Right kidney (tissue), 1 donor: ENCODE results near the gene ACOT8.
A peak's percentile ranks its signal among the peaks of the same experiment; 100 is the strongest.
"Not testable (repeated sequence)": the region's sequence is repeated elsewhere in the genome, so short reads cannot be mapped to it uniquely, and the experiment has no call there.

ENCODE experiments used
- DNase-seq: peaks from one replicate; pipeline ENCODE4 v3.0.0-alpha.2; 2016

Gene ACOT8

DNA sequence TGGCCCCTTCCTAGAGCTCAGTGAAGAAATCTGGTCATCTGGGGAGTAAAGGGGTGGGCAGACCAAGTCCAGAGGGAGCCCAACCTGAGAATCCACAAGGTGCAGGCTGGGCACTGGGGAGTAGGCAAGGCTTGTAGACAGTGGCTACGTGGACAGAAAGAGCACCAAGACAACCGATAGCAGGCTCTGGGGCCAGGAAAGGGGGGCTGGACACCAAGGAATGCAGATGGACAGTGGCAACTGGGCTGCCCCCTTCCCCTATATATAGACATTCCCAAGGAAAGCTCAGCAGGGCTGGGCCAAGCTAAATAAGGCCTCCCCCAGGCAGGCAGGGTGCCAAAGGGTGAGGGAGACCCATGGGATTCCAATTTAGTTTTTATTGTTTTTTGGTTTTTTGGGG, 28.6 kb downstream of the ACOT8 start:
- DNase-seq, result no peak

DNA sequence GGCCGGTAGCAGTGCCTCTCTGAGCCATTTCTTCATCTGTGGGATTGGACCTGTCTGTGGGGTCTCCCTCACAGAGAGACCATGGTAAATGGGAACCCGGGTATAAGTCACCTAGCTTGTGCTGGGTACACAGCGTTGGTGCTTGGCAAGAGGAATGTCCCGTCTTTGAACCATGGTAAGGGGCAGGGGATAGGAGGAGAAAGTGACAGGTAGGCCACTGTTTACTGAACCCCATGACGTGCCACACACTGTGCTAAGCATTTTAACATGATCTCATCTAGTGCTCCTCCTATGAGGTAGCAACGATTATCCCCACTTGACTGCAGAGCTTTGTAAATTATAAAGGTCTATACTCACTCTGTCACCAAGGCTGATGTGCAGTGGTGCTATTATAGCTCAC, 29.5 kb downstream of the ACOT8 start:
- no peak for DNase-seq

DNA sequence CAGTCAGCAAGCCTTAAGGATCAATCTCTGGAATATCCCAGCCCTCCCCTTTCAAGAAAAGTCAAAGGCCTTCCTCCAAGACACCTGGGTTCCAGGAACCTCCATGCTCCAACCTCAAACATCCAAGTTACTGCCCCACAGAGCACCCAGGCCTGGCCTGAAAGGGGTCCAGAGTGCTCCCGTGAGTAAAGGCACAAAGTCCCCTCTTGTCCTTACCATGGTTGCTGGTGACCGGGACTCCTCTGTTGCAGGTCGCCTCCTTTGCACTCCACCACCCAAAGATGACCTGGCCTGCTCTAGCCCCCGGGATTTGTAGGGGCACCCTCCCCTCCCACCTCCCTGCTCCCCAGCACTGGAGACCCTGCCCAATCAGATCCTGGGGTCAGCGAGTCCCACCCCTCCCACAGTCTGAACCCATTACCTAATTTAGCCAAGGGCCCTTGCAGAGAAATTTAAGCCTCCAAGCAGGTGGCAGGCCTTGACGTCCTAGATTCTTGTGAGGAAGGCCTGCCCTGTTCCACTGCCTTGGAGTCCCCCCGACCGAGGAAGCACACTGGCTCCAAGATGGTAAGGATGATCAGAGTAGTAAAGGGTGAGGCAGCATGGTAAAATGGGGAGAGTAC, 30.1 kb downstream of the ACOT8 start, which contains the start of gene TNNC2:
TSS of gene TNNC2 (minus strand) at position 283 of the 623 bp plus-strand sequence. CDS start at position 219, 64 bp downstream.
- DNase-seq, result no peak

- DNase-seq, result no peak
Observed at GRCh38 chr20:45826381-45827019, 30.7 kb downstream of the ACOT8 start.

DNA sequence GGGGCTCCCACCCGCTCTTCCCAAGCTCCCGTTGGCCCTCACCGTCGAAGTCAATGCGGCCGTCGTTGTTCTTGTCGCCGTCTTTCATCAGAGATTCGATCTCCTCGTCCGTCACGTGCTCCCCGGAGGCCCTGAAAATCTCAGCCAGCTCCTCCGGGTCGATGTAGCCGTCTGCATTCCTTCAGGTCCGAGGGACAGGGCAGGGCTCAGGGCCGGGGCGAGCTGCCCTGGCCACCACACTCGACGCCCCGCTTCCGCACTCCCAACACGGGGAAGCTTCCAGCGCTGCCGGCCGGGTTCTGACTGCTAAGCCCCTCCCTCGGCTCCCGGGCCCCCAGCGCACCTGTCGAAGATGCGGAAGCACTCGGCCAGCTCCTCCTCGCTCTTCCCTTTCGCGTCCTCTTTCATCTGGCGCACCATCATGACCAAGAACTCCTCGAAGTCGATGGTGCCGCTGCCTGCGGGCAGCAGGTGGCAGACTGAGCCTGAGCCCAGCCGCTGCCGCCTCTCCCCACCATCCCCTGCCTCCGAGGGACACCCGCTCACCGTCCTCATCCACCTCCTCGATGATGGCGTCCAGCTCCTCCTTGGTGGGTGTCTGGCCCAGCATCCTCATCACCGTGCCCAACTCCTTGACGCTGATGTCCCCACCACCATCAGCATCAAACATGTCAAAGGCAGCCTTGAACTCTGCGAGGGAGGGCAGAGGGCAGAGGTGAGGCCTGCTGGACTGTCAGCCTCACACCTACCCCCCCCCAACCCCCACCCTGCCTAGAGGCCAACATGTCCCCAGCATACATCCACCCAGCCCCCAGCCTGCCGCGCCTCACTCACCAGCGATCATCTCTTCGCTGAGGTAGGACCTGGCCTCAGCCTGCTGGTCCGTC, 33.0 kb downstream of the ACOT8 start:
- peak; percentile 57 for DNase-seq

DNA sequence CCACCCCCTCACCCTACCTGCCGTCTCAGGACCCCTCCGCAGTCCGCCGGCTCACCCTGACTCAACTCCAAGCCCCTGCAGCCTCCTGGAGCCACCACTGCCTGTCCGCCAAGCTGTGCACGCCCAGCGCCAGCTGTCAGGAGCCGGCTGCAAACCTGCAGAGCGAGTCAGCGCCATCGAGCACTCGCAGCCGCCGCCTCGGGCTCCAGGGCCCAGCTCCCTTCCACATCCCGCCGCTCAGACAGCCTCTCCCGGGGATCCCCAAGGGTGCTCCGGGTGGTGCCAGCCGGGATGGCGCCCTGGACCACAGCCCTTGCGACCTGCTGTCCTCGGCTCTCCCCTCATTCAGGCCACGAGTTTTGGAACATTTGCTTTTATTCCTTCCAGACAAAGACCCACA, 34.3 kb downstream of the ACOT8 start:
- peak; percentile 60 for DNase-seq

- DNase-seq, result no peak
Observed at GRCh38 chr20:45821947-45822346, 35.2 kb downstream of the ACOT8 start.

DNA sequence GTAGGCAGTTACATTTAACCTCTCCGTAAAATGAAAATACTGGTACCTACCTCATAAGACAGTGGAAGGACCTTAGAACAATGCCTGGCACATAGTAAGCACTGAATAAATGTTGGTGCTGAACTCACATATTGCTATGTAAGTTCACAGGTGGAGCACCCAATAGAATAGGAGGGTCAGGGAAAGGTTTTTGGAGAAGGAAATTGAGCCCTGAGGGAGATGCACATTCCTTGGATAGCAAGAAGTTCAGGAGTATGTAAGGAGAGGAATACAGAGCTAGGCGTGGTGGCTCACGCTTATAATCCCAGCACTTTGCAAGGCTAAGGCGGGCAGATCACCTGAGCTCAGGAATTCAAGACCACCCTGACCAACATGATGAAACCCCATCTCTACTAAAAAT, 37.7 kb downstream of the ACOT8 start:
- no peak for DNase-seq

DNA sequence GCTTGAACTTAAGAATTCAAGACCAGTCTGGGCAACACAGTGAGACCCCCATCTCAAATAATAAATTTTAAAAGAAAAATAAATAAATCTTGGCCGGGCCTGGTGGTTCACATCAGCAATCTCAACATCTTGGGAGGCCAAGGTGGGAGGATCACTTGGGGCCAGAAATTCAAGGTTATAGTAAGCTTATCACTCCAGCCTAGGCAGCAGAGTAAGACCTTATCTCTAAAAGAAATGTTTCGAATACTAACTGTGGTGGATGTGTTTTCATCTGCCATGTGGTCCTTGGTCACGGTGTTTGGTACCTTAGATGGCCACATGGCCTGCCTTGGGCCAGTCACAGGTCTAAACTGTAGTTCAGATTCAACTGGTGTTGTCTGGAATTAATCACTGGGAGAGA, 39.0 kb downstream of the ACOT8 start:
- no peak for DNase-seq

DNA sequence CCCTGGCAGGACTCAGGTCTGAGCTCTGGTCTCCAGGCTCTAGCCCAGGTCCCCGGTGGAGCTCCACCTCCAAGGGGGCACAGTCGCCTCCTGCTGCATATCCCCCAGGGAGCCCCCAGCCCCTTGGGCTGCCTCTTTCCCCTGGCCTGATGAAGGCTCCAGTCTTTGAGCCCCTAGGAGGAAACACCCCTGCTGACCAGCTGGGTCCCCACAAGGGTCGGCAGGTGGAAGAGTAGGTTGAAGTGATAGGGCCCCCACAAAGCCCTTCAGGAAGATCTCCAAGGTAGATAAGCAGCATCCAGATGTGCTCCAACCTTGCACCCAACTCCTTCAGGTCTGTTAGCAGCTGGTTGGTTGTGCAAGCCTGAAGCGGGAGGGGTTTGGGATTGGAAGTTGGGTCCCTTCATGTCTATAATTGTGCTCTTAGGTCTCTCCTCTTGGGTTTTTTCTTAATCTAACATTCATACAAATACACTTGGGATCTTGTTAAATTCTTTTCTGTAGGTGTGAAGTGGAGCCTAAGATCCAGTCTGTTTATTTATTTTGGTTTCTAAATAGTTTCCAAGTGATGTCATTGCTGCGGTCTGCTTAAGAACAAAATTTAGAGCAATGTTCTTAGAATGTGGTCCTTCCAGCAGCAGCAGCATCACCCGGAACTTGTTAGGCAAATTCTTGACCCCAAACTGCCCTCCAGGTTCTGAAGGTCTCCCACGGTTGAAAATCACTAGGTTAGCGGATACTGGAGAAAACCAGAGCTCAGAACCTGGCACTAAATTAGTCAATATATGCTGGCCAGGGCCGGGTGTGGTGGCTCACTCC, 39.6 kb downstream of the ACOT8 start:
- no peak for DNase-seq

DNA sequence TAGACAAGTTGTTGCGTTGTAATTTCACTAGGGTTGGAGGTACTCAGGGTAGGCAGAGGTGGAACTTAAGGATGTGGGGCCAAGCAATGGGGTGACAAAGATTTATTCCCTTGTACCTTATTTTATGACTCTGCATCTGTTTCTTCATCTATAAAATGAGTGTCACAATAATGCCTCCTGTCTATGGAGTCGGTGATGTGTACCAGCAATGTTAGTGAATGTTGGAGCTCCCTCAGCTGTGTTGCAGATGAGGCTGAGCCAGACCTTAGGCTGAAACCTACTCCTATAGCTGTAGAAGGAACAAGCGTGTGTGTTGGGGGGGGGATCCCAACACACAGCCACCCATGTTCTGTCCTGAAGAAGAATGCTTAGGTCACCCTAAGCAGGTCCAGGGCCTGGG, 40.2 kb downstream of the ACOT8 start:
- DNase-seq, result no peak

DNA sequence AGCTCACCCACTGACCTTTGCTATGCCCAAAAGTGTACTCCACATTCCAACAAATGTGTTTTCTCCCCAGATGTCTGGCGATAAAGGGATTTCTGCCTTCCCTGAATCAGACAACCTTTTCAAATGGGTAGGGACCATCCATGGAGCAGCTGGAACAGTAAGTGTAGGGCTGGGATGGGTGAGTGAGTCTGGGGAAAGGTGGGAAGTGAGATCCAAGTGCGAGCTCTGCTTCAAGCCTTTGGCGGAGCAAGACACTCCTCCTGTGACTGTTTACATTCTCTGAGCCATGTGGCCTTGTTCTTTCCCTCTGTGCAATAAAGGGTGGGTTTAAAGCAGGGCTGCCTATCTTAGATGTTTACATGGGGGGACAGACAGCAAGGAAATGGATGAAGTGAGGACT, 42.9 kb downstream of the ACOT8 start:
- DNase-seq, result no peak

- DNase-seq, result no peak
Observed at GRCh38 chr20:45813489-45813888, 43.7 kb downstream of the ACOT8 start.

DNA sequence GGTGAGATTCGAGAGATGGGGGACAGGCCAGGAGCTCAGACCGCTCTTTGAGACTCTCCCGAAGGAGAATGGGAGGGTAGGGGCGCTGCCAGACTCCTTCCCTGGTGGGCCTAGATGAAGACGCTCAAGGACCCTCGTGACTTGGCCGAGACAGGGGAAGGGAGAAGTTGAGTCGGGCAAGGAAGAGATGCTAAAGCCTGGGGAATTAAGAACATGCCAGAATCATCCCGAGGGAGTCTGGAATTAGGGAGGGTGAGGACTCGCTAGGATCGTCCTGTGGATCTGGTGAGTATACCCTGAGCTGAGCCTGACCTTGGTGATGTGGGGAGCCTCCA, 44.2 kb downstream of the ACOT8 start:
- no peak for DNase-seq

DNA sequence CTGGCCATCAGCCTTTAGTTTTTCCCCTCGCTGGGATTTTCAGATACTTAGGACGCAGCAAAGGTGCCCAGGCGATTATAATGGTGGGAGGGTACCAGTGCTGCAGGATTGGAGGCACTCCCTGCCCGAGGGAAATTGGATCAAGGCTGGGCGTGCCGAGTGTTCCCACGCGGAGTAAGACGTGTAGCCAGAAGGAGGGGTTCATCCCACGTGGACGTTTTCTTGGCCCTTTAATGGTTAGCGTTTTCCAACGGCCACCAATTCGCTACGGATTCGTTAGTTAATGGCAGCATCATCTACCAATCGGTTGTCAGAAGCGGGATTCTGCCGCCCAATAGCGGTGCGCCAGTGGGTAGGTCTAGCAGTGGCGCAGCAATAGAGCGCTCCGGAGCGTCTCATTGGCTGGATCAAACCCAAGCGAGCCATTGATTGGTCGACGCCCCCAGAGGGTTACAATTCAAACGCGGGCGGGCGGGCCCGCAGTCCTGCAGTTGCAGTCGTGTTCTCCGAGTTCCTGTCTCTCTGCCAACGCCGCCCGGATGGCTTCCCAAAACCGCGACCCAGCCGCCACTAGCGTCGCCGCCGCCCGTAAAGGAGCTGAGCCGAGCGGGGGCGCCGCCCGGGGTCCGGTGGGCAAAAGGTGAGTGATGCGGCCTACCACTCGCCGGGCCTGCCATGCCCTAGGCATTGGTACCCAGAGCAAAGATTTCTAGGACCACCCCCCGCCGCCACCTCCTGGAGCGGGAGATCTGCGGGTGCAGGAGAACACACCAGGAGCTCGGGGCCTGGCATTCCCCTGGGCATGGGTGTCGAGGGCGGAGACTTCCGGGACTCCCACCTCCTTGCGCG, 44.8 kb downstream of the ACOT8 start, which contains the start of gene UBE2C:
TSS of gene UBE2C (plus strand) at position 488 of the 849 bp plus-strand sequence. CDS start at position 540, 52 bp downstream.
- peak; percentile 78 for DNase-seq

GRCh38 chr20:45810191-45810970, 46.8 kb downstream of the ACOT8 start:
- no peak for DNase-seq

- DNase-seq, result no peak
Observed at GRCh38 chr20:45801851-45802250, 55.3 kb downstream of the ACOT8 start.

- peak; percentile 37 for DNase-seq
Observed at GRCh38 chr20:45798935-45799642, 58.1 kb downstream of the ACOT8 start.

DNA sequence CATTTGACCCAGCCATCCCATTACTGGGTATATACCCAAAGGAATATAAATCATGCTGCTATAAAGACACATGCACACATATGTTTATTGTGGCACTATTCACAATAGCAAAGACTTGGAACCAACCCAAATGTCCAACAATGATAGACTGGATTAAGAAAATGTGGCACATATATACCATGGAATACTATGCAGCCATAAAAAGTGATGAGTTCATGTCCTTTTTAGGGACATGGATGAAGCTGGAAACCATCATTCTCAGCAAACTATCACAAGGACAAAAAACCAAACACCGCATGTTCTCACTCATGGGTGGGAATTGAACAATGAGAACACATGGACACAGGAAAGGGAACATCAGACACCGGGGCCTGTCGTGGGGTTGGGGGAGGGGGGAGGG, 59.2 kb downstream of the ACOT8 start:
- not testable (repeated sequence) for DNase-seq

- DNase-seq, result not testable (repeated sequence)
Observed at GRCh38 chr20:45797510-45797909, 59.7 kb downstream of the ACOT8 start.
